M059J (cell line): ENCODE results near the gene ESPNL. TPM values are rescaled to one million over a fixed set of nuclear protein-coding genes. Genes with fewer than 3 reads are reported as not detected.
A peak's percentile ranks its signal among the peaks of the same experiment; 100 is the strongest.
"Not testable (repeated sequence)": the region's sequence is repeated elsewhere in the genome, so short reads cannot be mapped to it uniquely, and the experiment has no call there.

Experiments
- DNase-seq: peaks from one replicate; pipeline ENCODE4 v3.0.0-alpha.2; 2012; ENCODE audit warnings: low read depth
- total RNA-seq: library from RNA; depleted of rRNA; stranded (reverse); fragments of >200 nt; shearing (Covaris generic); gene quantifications from 2 replicates; pipeline ENCODE4 v1.2.3, GENCODE V29; 2014

ESPNL gene
- total RNA-seq, 1 experiment from 2014 or later = not detected

DNA sequence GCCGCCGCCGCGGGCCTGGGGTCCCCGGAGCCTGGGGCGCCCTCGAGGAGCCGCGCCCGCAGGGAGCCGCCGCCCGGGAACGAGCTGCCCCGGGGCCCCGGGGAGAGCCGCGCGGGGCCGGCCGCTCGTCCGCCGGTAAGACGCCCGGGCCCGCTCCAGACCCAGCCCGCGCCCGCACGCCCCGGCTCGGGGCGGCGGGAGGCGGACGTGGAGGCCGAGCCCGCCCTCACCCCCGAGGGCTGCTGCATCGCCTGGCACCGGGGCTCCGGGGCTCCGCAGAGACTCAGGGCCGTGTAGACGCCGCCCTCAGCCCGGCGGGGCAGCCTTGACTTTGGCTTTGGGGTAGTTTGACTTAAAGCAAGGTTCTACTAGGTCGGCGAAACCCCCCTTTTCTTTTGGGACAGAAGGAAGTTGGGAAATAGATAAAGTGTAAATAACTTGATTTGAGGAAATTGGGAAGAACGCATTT, 59.0 kb downstream of the ESPNL start:
- no peak for DNase-seq

GRCh38 chr2:238159661-238160205, 59.6 kb downstream of the ESPNL start:
- DNase-seq = no peak

- DNase-seq = no peak
Observed at GRCh38 chr2:238160206-238161129, 60.3 kb downstream of the ESPNL start.

DNA sequence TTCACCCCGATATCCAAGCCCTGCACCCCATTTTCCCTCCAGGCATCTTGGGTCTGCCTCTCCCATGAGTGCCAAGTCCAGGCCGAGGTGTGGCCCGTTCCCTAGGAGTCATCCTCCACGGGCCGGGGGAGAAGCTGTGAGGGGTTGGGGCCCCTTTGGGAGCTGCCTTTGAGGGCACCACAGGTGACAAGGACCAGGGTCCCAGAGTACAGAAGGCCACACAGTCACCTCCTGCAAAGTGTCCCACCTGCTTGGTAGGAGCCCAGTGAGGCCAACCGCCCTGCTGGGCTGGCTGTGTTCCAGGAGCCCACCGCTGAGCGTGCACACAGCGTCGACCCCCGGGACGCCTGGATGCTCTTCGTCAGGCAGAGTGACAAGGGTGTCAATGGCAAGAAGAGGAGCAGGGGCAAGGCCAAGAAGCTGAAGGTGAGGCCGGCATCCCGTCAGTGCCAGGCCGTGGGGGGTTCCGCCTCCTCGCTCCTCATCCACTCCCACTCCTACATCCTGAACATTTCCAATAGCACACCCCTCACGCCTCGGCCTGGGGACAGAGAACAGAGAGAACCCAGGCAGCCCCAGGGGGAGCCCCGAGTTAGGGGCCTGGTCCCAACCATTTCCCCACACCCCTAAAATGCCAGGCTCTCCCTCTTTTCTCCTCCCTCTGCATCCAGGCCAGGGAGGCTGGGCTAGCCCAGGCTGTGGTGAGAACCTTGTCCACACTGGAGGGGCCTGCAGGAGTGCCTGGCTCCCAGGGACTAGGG, 61.3 kb downstream of the ESPNL start:
- no peak for DNase-seq

DNA sequence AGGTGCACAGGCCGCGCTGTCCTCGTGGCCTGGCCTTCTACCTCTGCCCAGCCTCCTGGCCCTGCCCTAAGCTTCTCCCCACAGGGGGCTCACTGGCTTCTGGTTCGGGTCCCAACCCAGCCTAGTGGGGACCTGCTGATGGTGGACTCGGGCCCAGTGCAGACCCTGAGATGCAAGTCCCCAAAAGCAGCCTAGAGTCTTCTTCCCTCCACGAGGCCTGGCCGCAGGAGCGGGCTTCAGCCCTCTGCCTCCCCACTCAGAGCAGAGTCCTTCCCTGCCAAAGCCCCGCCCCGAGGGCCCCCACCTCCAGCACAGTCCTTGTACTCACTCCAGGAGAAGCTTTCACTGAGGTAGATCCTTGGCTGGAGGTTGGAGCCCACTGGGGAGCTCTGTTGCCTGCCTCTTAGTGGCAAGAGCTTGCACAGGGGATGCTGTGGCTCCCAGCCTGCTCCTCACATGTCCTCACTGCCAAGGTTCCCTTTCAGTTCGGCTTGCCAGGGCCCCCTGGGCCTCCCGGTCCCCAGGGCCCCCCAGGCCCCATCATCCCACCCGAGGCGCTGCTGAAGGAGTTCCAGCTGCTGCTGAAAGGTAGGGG, 62.2 kb downstream of the ESPNL start:
- no peak for DNase-seq

DNA sequence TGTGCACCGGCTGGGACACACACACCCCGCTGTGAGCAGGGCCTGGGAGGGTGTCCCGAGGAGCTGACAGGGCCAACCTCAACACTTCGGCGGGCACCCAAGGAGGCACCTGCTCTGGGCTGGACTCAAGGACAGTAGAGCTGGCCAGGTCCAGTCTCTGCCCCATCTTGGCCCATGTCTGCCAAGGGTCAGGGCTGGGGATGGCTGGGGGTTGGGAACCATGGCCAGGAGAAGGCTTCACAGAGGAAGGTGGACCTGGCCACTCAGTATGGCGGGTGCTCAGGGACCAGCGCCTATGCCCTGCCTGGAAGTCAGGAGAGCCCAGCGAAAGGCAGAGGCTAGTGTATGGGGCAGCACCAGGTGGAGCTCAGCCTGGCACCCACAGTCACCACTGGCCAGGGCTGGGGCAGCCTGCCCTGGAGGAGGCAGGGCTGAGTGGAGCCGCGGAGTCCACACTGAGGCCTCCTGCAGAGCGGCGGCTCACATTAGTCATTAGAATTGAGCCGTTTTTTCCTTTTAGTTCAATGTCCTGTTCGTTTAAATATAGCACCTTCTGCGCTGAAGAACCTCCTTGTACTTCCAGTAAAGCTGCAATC, 62.8 kb downstream of the ESPNL start:
- peak; percentile 41 for DNase-seq

DNA sequence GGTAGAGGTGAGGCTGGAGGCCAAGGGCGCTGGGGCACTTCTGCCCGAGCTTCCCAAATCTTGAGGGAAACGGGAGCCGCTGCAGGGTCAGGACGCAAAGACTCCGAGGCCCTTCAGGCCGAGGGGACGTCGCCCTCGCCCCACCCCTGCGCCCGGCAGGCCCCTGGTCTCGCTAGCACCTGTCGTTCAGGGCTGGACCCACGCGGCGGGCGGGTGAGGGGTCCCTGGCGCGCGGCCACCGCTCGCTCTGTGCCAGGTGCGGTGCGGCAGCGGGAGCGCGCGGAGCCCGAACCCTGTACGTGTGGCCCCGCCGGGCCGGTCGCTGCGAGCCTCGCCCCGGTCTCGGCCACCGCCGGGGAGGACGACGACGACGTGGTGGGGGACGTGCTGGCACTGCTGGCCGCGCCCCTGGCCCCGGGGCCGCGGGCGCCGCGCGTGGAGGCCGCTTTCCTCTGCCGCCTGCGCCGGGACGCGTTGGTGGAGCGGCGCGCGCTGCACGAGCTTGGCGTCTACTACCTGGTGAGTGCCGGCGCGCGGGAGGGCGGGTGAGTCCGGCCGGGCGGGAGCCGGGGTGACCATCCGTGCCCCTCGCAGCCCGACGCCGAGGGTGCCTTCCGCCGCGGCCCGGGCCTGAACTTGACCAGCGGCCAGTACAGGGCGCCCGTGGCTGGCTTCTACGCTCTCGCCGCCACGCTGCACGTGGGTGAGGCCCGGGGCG, 63.5 kb downstream of the ESPNL start:
- no peak for DNase-seq

DNA sequence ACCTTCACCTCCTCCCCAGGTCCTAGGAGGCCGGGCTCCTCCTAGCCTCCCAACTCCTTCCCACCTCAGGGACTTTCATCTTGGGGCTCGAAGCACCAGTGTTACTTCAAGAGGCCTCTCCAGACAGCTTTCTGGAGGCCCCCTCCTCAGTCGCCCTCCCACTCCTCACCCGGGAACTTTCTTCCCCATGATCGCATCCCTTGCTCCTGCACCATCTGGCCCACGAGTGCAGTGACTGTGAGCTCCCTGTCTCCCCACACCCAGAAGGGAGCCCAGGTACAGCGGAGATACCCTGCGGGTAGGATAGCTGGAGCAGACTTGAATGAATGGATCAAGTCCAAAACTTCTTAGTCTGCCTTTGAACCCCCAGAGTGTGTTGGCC, 64.8 kb downstream of the ESPNL start:
- DNase-seq = no peak

GRCh38 chr2:238165288-238165921, 65.3 kb downstream of the ESPNL start:
- DNase-seq = no peak

GRCh38 chr2:238166391-238167343, 66.5 kb downstream of the ESPNL start:
- no peak for DNase-seq

- DNase-seq = no peak
Observed at GRCh38 chr2:238167344-238167715, 67.2 kb downstream of the ESPNL start.

- DNase-seq = no peak
Observed at GRCh38 chr2:238167761-238168160, 67.6 kb downstream of the ESPNL start.

DNA sequence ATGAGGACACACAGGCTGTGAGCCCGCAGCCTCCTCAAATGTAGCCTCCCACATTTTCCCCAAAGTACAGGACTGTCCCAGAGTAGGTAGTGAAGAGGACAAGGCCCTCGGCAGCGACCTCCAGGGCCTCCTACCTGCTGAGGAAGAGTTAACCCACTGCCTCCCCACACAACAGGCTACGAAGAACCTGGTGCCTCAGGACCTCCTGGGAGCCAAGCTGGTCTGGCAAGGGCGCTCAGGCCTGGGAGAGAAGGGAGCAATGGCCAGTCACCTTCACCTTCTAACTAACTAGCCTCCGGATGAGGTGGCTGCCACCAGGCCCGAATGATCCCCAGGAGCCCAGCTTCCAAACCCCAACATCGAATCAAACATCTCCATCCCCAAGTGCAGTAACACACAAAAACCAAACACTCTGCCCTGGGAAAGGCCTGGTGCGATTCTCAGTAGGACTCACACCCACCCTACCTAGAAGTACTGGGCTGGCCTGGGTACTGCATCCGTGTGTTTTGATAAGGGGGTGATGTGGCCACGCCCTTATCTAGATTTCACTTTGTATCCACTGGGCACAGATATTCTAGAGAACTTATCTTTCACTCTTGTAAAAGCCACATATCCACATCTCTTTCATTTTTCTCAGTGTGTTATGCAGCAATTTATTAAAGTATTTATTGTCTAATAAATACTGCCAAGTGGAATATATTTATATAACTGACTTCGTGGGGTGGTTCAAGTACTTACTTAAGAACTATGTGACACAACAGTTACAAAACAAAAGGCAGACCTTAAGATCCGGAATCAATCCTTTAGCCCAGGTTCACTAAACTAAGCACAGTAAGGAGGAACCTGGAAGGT, 68.3 kb downstream of the ESPNL start:
- DNase-seq = no peak

DNA sequence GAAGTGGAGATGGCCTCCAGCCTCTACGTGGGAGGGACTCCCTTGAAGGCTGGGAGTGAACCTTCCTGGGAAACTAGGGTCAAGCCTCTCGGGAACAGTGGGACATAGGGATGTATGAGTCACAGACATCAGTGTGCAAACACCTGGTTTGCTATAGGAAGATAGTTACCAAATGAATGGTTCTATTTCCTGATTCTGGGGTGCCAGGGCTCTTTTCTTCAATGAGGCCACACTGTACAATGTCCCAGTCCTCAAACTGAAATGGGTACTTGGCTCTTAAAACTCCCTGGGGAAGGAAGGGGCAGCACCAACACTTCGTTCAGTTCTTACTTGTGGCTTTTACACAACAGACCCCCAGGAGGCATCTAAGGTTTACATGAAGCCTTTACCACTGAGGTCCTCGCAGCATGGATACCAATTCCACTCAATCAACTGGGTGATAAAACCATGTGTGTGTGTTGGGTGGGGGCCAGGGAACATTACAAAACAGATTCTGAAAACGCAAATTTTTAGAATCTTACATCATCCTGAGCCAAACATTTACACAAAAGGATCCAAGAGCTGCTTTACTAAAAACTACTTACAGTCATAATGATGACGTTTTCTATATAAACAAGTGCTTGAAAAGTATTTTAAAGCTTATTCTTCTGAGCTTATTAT, 69.0 kb downstream of the ESPNL start:
- peak; percentile 53 for DNase-seq

DNA sequence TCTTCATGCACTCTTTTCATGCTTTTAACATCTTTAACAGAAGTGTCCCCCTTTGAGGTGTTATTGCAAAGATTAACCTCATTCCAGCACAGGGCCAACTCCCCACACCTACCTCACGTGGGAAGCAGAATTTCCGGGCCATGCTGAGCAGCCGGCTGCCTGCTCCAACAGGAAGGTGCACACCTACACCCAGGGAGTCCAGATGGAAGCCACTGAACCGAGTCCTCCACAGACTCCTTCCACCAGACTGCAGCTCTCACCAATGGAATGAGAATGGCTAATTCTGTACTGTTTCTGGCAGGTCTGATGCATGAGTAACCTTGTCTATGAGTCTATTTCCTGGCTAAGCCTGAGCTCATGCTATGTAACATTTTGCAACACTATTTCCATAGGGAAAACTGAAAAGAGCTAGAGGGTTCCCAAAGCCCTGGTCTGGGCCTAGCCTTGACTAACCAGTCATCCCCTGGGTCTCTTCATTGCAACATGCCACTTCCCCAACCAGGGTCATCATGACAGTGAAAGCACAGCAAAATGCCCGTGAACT, 69.6 kb downstream of the ESPNL start:
- DNase-seq = peak; percentile 72

- no peak for DNase-seq
Observed at GRCh38 chr2:238170386-238171071, 70.4 kb downstream of the ESPNL start.

DNA sequence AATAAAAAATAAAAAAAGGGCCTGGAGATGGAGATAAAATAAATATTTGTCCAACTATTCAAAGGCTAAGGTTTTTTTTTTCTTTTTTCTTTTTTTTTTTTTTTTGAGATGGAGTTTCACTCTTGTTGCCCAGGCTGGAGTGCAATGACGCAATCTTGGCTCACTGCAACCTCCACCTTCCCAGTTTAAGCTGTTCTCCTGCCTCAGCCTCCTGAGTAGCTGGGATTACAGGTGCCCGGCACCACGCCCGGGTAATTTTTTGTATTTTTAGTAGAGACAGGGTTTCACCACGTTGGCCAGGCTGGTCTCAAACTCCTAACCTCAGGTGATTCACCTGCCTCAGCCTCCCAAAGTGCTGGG, 70.9 kb downstream of the ESPNL start:
- DNase-seq = not testable (repeated sequence)
